GM12891 (cell line): ENCODE results near the gene NANOG.
"Not testable (repeated sequence)": the region's sequence is repeated elsewhere in the genome, so short reads cannot be mapped to it uniquely, and the experiment has no call there.

Experiments
- DNase-seq: peaks from one replicate; pipeline ENCODE4 v3.0.0; 2011; ENCODE audit warnings: low spot score; ENCODE audit not compliant: insufficient read length
- FAIRE-seq: peaks from 2 replicates; lab custom pipeline; 2011; peaks lifted over from hg19 to GRCh38; lab: Jason Lieb, UNC
- PAX5 ChIP-seq: IDR thresholded peaks from 2 replicates; pipeline ENCODE4 v1.6.1; 2011; ENCODE audit warnings: low read length, moderate library complexity, mild to moderate bottlenecking; ENCODE audit not compliant: insufficient read depth, severe bottlenecking
- POLR2A ChIP-seq: IDR thresholded peaks from 2 replicates; pipeline ENCODE4 v1.6.1; 2011; ENCODE audit warnings: low read depth, low read length, control low read depth
- POLR2AphosphoS5 ChIP-seq: IDR thresholded peaks from 2 replicates; pipeline ENCODE4 v1.6.1; 2011; ENCODE audit warnings: low read depth, low read length, control low read depth
- POU2F2 ChIP-seq: IDR thresholded peaks from 2 replicates; pipeline ENCODE4 v1.6.1; 2011; ENCODE audit warnings: low read depth, mild to moderate bottlenecking, control low read depth, low read length, moderate library complexity
- SPI1 ChIP-seq: IDR thresholded peaks from 2 replicates; pipeline ENCODE4 v1.6.1; 2011; ENCODE audit warnings: low read depth, low read length, control low read depth
- TAF1 ChIP-seq: IDR thresholded peaks from 2 replicates; pipeline ENCODE4 v1.6.1; 2011; ENCODE audit warnings: low read depth, low read length, control low read depth

NANOG gene

DNA sequence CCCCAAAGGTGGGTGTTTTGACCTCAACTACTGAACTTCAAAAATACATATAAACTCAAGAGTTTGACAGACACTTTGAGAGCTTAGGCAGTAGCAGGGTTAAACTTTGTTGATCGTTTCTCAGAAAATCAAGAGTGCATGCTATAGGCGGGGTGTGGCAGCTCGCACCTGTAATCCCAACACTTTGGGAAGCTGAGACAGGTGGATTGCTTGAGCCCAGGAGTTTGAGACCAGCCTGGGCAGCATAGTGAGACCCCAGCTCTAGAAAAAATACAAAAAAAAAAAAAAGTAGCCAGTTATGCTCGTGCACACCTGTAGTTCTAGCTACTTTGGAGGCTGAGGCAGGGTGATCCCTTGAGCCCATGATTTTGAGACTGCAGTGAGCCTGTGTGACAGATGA lies 12.3 kb downstream of the NANOG start:
- FAIRE-seq (no peak), DNase-seq (no peak)
- no peak for TF ChIP-seq POLR2A

- not testable (repeated sequence) for DNase-seq, FAIRE-seq
These were observed 17.1 kb downstream of the NANOG start for GRCh38 chr12:7806319-7806718.

- DNase-seq (peak; percentile 45), FAIRE-seq (peak; percentile 97)
- TF ChIP-seq POU2F2 = no peak
- TF ChIP-seq POLR2A = no peak
- TF ChIP-seq PAX5 = no peak
- TF ChIP-seq POLR2AphosphoS5 = no peak
These were observed 17.8 kb downstream of the NANOG start for GRCh38 chr12:7806863-7807487.

GRCh38 chr12:7825754-7826153 lies 36.6 kb downstream of the NANOG start:
- not testable (repeated sequence) for FAIRE-seq

GRCh38 chr12:7829737-7830136 lies 40.5 kb downstream of the NANOG start:
- DNase-seq, FAIRE-seq: not testable (repeated sequence)

More at GRCh38 chr12:7825754-7826153, 36.6 kb downstream of the NANOG start:
- not testable (repeated sequence) for DNase-seq

GRCh38 chr12:7832059-7832696 lies 43.0 kb downstream of the NANOG start:
- DNase-seq (peak; percentile 24), FAIRE-seq (peak; percentile 80)
- no peak for TF ChIP-seq PAX5

DNA sequence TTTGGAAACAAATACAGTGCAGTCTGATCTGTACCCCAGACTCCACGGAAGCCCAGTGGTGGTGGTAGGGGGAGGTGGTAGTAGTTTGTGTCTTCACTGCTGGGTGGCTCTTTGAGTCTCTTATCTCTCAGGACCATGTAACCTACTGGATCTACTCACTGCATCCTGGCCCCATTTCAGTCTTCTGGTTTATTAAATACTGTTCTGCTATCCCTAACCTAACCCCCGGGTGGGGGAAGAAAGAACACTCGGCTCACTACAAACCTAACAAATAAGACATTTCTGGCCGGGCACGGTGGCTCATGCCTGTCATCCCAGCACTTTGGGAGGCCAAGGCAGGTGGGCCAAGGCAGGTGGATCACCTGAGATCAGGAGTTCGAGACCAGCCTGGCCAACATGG lies 44.0 kb downstream of the NANOG start:
- not testable (repeated sequence) for FAIRE-seq, DNase-seq

GRCh38 chr12:7833831-7834230 lies 44.6 kb downstream of the NANOG start:
- TF ChIP-seq POLR2AphosphoS5 = no peak
- no peak for TF ChIP-seq POLR2A
- no peak for TF ChIP-seq TAF1
- no peak for TF ChIP-seq SPI1
- TF ChIP-seq PAX5 = no peak
- DNase-seq (no peak), FAIRE-seq (no peak)

- no peak for DNase-seq
- TF ChIP-seq POU2F2 (no peak), PAX5 (no peak), TAF1 (no peak), SPI1 (no peak), POLR2A (no peak), POLR2AphosphoS5 (no peak)
- no peak for FAIRE-seq
These were observed 45.5 kb downstream of the NANOG start for GRCh38 chr12:7834701-7835100.

DNA sequence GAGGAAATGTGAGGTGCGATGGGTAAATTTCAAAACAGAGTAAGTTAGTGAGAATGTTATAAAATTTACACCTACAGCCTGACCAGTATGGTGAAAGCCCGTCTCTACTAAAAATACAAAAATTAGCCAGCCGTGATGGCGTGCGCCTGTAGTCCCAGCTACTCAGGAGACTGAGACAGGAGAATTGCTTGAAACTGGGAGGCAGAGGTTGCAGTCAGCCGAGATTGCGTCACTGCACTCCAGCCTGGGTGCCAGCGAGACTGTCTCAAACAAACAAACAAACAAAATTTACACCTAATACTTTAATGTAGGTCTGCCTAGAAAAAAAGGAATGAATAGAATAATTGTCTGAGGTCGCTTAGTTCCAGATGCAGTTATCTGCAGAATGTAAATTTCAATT lies 45.9 kb downstream of the NANOG start:
- FAIRE-seq (no peak), DNase-seq (no peak)
- TF ChIP-seq POLR2A (no peak), PAX5 (no peak), TAF1 (no peak), POU2F2 (no peak), POLR2AphosphoS5 (no peak), SPI1 (no peak)

- no peak for DNase-seq
- no peak for TF ChIP-seq SPI1
- TF ChIP-seq POLR2A = no peak
- TF ChIP-seq POU2F2 = no peak
- no peak for TF ChIP-seq POLR2AphosphoS5
- TF ChIP-seq TAF1 = no peak
- TF ChIP-seq PAX5 = no peak
- FAIRE-seq = no peak
These were observed 46.6 kb downstream of the NANOG start for GRCh38 chr12:7835766-7836165.

DNA sequence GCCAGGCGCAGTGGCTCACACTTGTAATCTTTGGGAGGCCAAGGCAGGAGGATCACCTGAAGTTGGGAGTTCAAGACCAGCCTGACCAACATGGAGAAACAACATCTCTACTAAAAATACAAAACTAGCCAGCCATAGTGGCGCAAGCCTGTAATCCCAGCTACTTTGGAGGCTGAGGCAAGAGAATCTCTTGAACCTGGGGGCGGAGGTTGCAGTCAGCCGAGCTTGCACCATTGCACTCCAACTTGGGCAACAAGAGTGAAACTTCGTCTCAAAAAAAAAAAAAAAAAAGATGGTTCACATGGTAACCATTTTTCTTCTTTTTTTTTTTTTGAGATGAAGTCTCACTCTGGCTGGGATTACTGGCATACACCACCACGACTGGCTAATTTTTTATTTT lies 48.2 kb downstream of the NANOG start:
- FAIRE-seq = no peak
- no peak for TF ChIP-seq POLR2AphosphoS5
- no peak for TF ChIP-seq TAF1
- TF ChIP-seq POLR2A = no peak
- no peak for TF ChIP-seq POU2F2
- TF ChIP-seq PAX5 = no peak
- TF ChIP-seq SPI1 = no peak
- DNase-seq = no peak

DNA sequence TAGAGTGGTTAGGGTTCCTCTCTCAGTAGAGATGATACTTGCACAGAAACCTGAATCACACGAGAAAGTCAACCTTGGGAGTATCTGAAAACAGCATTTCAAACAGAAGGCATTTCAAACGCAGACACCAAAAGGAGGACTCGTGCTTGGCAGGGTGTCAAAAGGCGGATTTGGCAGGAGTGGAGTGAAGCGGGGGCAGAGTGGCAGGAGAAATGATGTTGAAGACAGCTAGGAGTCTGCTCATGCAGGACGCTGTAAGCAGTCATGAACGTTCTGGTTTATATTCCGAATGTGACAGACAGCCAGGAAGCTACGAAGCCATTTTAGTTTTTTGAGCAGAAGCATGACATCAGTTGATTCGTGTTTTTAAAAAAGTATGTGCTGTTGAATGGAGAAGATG lies 50.0 kb downstream of the NANOG start:
- not testable (repeated sequence) for FAIRE-seq, DNase-seq

GRCh38 chr12:7839848-7840247 lies 50.6 kb downstream of the NANOG start:
- not testable (repeated sequence) for FAIRE-seq, DNase-seq

DNA sequence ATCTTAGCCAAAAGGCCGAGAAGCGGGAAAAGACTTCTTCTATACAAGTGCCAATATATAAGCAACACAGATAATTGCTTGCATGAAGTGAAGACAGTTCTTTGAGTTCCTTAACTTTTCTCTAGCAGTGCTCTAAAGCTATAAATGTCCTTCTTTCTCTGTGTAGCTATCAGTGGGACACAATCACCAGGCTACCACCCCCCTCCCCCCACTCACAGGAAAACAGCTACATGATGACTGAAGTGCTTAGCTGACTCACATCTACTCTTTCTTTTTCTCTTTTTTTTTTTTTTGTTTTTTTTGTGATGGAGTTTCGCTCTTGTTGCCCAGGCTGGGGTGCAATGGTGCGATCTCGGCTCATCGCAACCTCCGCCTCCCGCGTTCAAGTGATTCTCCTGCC lies 53.2 kb downstream of the NANOG start:
- DNase-seq, FAIRE-seq: not testable (repeated sequence)

DNA sequence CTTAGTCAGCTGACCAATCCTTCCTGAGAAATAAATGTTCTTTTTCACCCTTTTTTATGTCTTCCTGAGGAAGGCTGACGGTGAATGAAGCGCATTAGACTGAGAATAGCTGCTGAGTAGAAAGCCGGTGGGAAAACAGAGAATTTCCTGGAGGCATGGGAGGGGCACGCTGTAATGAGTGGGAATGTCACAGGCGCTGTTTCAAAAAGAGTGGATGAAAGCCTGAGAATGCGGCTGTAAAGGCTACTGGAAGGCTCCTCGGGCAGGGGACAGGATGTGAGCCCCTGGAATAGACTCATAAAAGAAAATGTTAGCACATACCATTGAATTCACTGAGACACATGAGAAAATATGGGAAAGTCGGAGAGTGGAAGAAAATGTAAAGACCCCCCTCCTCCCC lies 53.9 kb downstream of the NANOG start:
- FAIRE-seq = not testable (repeated sequence)

DNA sequence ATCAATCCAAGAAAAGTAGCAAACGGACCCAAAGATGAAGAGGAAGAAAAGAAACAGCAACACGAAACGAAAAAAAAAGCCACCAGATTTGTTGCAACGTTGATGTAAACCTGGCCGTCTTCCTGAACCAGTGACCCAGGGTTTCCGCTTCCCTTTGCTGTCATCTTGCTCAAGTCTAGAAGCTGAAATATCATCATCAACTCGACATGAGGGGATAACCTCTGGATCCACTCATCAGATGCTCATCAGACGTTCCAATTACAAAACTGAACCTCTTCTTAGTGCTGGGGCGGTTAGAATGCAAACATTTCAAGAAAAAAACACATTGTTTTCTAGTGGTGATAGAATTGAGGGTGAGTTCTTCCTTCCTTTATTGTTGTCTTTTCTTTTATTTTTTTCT lies 54.4 kb downstream of the NANOG start:
- peak; percentile 85 for FAIRE-seq
- DNase-seq = not testable (repeated sequence)

More for the DNA sequence above, 53.9 kb downstream of the NANOG start:
- DNase-seq = not testable (repeated sequence)
